Astrocyte (in vitro differentiated cells and primary cell): ENCODE results near the gene ECT2.

Source experiments
- EZH2 ChIP-seq: IDR thresholded peaks from 2 replicates; pipeline ENCODE4 v1.6.1; 2012; ENCODE audit warnings: mild to moderate bottlenecking, low read length, inconsistent platforms; ENCODE audit not compliant: insufficient read depth
- TF ChIP-seq, protein P1 (sequence below): IDR thresholded peaks from 2 replicates; pipeline ENCODE4 v1.5.1; 2011; ENCODE audit warnings: low read depth, mild to moderate bottlenecking, inconsistent platforms, low read length, moderate library complexity; ENCODE audit not compliant: insufficient read depth

GRCh38 chr3:172752651-172753050 is 2.1 kb downstream of the ECT2 start:
- TF ChIP-seq, protein P1, sequence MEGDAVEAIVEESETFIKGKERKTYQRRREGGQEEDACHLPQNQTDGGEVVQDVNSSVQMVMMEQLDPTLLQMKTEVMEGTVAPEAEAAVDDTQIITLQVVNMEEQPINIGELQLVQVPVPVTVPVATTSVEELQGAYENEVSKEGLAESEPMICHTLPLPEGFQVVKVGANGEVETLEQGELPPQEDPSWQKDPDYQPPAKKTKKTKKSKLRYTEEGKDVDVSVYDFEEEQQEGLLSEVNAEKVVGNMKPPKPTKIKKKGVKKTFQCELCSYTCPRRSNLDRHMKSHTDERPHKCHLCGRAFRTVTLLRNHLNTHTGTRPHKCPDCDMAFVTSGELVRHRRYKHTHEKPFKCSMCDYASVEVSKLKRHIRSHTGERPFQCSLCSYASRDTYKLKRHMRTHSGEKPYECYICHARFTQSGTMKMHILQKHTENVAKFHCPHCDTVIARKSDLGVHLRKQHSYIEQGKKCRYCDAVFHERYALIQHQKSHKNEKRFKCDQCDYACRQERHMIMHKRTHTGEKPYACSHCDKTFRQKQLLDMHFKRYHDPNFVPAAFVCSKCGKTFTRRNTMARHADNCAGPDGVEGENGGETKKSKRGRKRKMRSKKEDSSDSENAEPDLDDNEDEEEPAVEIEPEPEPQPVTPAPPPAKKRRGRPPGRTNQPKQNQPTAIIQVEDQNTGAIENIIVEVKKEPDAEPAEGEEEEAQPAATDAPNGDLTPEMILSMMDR = no peak
- no peak for TF ChIP-seq EZH2
